ENCODE data around the gene CTNNA1. TPM values are rescaled to one million over a fixed set of nuclear protein-coding genes. Genes with fewer than 3 reads are reported as not detected.

CTNNA1 gene
- total RNA-seq, 2 donors from 2014 or later: 266 to 322 TPM

- Histone ChIP-seq H3K27ac (no peak overlapping the region), H3K9me3 (no peaks in the 10 kb centered on the region), H3K4me1 (ENCODE audit: control insufficient read depth in 1 of 2, low read depth in 2 of 2) (peaks cover 24 to 32% of the 10 kb centered on the region in 2 donors), H3K27me3 (replicated peaks; ENCODE audit: insufficient read depth) (no peaks in the 10 kb centered on the region), H3K36me3 (no peaks in the 10 kb centered on the region), H3K4me3 (no peak overlapping the region)
- ATAC-seq (ENCODE audit: insufficient number of reproducible peaks, low FRiP score, low read depth): no peak
- no peak for DNase-seq (ENCODE audit: low spot score)
- TF ChIP-seq CTCF (IDR thresholded peaks at IDR 0.05): no peak
Observed at GRCh38 chr5:138956801-138957200, 203.6 kb downstream of the CTNNA1 start.

- H3K4me3 ChIP-seq: no peak overlapping the region
- H3K9me3 ChIP-seq: no peaks in the 10 kb centered on the region
- no peak for TF ChIP-seq CTCF (IDR thresholded peaks at IDR 0.05)
- DNase-seq (ENCODE audit: low spot score): no peak
- no peaks in the 10 kb centered on the region for H3K36me3 ChIP-seq
- no peak for ATAC-seq (ENCODE audit: insufficient number of reproducible peaks, low FRiP score, low read depth)
- no peaks in the 10 kb centered on the region for H3K4me1 ChIP-seq (ENCODE audit: control insufficient read depth in 1 of 2, low read depth in 2 of 2)
- no peak overlapping the region for H3K27ac ChIP-seq
- H3K27me3 ChIP-seq (replicated peaks; ENCODE audit: insufficient read depth): no peaks in the 10 kb centered on the region
Observed at GRCh38 chr5:138960145-138960692, 207.0 kb downstream of the CTNNA1 start.

- no peak for DNase-seq (ENCODE audit: low spot score)
- no peak for ATAC-seq (ENCODE audit: insufficient number of reproducible peaks, low FRiP score, low read depth)
- TF ChIP-seq CTCF (IDR thresholded peaks at IDR 0.05): no peak
Observed at GRCh38 chr5:138961221-138961620, 208.0 kb downstream of the CTNNA1 start.

GRCh38 chr5:138961729-138962128 lies 208.5 kb downstream of the CTNNA1 start:
- no peaks in the 10 kb centered on the region for H3K36me3 ChIP-seq
- DNase-seq (ENCODE audit: low spot score) (no peak), ATAC-seq (ENCODE audit: insufficient number of reproducible peaks, low FRiP score, low read depth) (no peak)
- H3K27me3 ChIP-seq (replicated peaks; ENCODE audit: insufficient read depth): no peaks in the 10 kb centered on the region
- no peak overlapping the region for H3K27ac ChIP-seq
- no peaks in the 10 kb centered on the region for H3K9me3 ChIP-seq
- no peak overlapping the region for H3K4me3 ChIP-seq
- H3K4me1 ChIP-seq (ENCODE audit: control insufficient read depth in 1 of 2, low read depth in 2 of 2): no peaks in the 10 kb centered on the region
- no peak for TF ChIP-seq CTCF (IDR thresholded peaks at IDR 0.05)

More at GRCh38 chr5:138961221-138961620, 208.0 kb downstream of the CTNNA1 start:
- no peaks in the 10 kb centered on the region for H3K9me3 ChIP-seq
- no peaks in the 10 kb centered on the region for H3K36me3 ChIP-seq
- H3K4me1 ChIP-seq (ENCODE audit: control insufficient read depth in 1 of 2, low read depth in 2 of 2): no peaks in the 10 kb centered on the region
- no peak overlapping the region for H3K27ac ChIP-seq
- no peak overlapping the region for H3K4me3 ChIP-seq
- H3K27me3 ChIP-seq (replicated peaks; ENCODE audit: insufficient read depth): no peaks in the 10 kb centered on the region

- no peak overlapping the region for H3K27ac ChIP-seq
- H3K9me3 ChIP-seq: no peaks in the 10 kb centered on the region
- DNase-seq (ENCODE audit: low spot score) (no peak), ATAC-seq (ENCODE audit: insufficient number of reproducible peaks, low FRiP score, low read depth) (no peak)
- H3K27me3 ChIP-seq (replicated peaks; ENCODE audit: insufficient read depth): no peaks in the 10 kb centered on the region
- TF ChIP-seq CTCF (IDR thresholded peaks at IDR 0.05): no peak
- no peaks in the 10 kb centered on the region for H3K36me3 ChIP-seq
- no peak overlapping the region for H3K4me3 ChIP-seq
- H3K4me1 ChIP-seq (ENCODE audit: control insufficient read depth in 1 of 2, low read depth in 2 of 2): peaks cover 3 to 7% of the 10 kb centered on the region in 2 donors
Observed at GRCh38 chr5:138962614-138963370, 209.6 kb downstream of the CTNNA1 start.

Data from thoracic aorta (tissue), 2 donors.